H1 (cell line): Measurements from ENCODE around the gene GNB5. TPM values are rescaled to one million over a fixed set of nuclear protein-coding genes. Genes with fewer than 3 reads are reported as not detected.

ENCODE experiments used
- ASH2L ChIP-seq: fragments of 200-600, 300-600 bp; sonication (generic); IDR thresholded peaks from one replicate; pipeline ENCODE4 v1.7.1; 2017; ENCODE audit warnings: low read length
- CHD2 ChIP-seq: IDR thresholded peaks from 2 replicates; pipeline ENCODE4 v1.6.1; 2012; ENCODE audit warnings: low read length, improper control_type of control experiment
- CHD7 ChIP-seq: fragments of 300-600 bp; sonication (generic); IDR thresholded peaks from 2 replicates; pipeline ENCODE4 v1.7.1; 2012; ENCODE audit warnings: low read length, moderate library complexity, mild to moderate bottlenecking, inconsistent platforms; ENCODE audit not compliant: insufficient replicate concordance
- GABPA ChIP-seq: IDR thresholded peaks from 2 replicates; pipeline ENCODE4 v1.6.1; 2011; ENCODE audit warnings: mild to moderate bottlenecking, low read length, moderate library complexity, borderline replicate concordance; ENCODE audit not compliant: insufficient read depth
- NANOG ChIP-seq: IDR thresholded peaks from 2 replicates; pipeline ENCODE4 v1.6.1; 2011; ENCODE audit warnings: low read length, low read depth, mild to moderate bottlenecking, inconsistent platforms; ENCODE audit not compliant: insufficient read depth, poor library complexity, severe bottlenecking
- RAD21 ChIP-seq, 2 experiments: IDR thresholded peaks in 1 of 2; conservative IDR thresholded peaks in 1 of 2; 2 replicates each; pipeline ENCODE4 v1.6.1; 2011; ENCODE audit warnings: low read depth in 2 of 2, low read length in 2 of 2, improper control_type of control experiment in 1 of 2, inconsistent platforms in 1 of 2, mild to moderate bottlenecking in 1 of 2, moderate library complexity in 1 of 2
- SIN3A ChIP-seq, 2 experiments: IDR thresholded peaks in 1 of 2; conservative IDR thresholded peaks in 1 of 2; 2 replicates each; pipeline ENCODE4 v1.6.1; 2011 to 2012; ENCODE audit warnings: low read length in 2 of 2, improper control_type of control experiment in 1 of 2, low read depth in 1 of 2, mild to moderate bottlenecking in 1 of 2
- polyA plus RNA-seq, 7 experiments: library from polyadenylated mRNA; depleted of rRNA in 3 of 7; stranded (reverse) in 5 of 7; unstranded in 2 of 7; fragments of >200 nt in 5 of 7; fragments of 200-250 nt in 2 of 7; gene quantifications; 1 replicate in 5 of 7; 2 replicates in 1 of 7; 4 replicates in 1 of 7; pipeline versions ENCODE4 v1.2.1 to v1.2.3, GENCODE V29; 2011 to 2013; ENCODE audit warnings: missing spikeins in 2 of 7, mixed read lengths in 2 of 7
- total RNA-seq: library from RNA; stranded (reverse); fragmentation: NEBNext Ultra II Directional; extraction: Animal tissue kit (Norgen Biotek cat#: 25700); gene quantifications from 2 replicates; pipeline ENCODE4 v1.2.1, GENCODE V29; 2021

Gene GNB5
- total and polyA plus RNA-seq, 2 of the 8 experiments (the other 6 are each of a cell fraction or from before 2014, with no cell fraction given), result 21.7 to 42.5 TPM

DNA sequence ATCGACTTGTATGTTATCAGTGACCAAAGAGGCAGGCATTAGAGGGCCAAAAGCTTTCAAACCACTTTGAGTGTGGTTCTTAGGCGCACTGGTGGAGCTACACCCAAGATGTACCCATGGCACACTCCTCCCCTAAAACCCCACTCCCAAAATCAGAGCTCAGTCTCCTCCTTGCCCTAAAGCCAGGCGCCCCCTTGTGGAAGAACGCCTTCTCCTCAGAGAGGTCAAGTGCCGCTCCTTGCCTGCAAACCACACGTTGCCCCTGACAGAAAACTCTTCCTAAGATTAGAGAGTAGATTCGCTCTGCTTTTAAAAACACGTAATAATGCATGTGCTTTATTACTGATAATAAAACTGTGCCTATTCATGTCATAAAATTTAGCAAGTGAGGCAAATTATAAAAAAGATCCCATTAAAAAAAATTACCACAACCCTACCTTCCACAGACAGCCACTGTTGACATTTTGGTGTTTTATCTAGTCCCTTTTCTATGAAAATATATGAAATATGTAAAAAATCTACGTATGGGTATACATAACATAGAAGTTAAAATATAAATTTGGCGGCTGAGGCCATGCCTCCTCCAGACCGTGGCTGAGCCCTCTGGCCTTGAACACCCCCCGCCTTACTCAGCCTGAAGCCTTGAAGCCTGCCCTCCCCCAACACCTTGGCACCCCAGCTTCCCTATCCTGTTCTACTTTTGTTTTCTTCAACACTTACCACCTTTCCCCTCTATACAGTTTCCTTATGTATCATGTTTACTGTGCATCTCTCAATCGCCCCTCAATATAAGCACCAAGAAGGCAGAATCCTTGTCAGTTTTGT is 112.1 kb downstream of the GNB5 start (continued):
- no peak for TF ChIP-seq CHD7
- TF ChIP-seq RAD21 (IDR thresholded peaks at IDR 0.05 in 1 of 2, conservative IDR thresholded peaks at IDR 0.05 in 1 of 2; ENCODE audit: low read depth in 2 of 2, low read length in 2 of 2), result peak; percentile 83 to 84
- no peak for TF ChIP-seq SIN3A (conservative IDR thresholded peaks at IDR 0.05 in 1 of 2, IDR thresholded peaks at IDR 0.05 in 1 of 2; ENCODE audit: low read depth in 1 of 2, low read length in 2 of 2)
- no peak for TF ChIP-seq ASH2L
- no peak for TF ChIP-seq GABPA
- no peak for TF ChIP-seq CHD2
- TF ChIP-seq NANOG, result no peak
